DOHH2 (cell line): Measurements from ENCODE around the gene CERCAM.

ENCODE experiments used
- H3F3A ChIP-seq: fragments of 200-600 bp; sonication (generic), shearing (Covaris generic); 2 replicates; pipeline ENCODE4 v1.6.0; 2016; ENCODE audit warnings: antibody characterized with exemption, mild to moderate bottlenecking; ENCODE audit not compliant: control insufficient read depth, insufficient read depth
- H3K27ac ChIP-seq: fragments of 200-600 bp; sonication (generic); 2 replicates; pipeline ENCODE4 v1.5.1; 2014; ENCODE audit warnings: low read depth, mild to moderate bottlenecking, low read length, moderate library complexity
- H3K27me3 ChIP-seq: fragments of 200-600 bp; sonication (generic); 2 replicates; pipeline ENCODE4 v1.6.1; 2014; ENCODE audit warnings: mild to moderate bottlenecking, low read length, mixed read lengths; ENCODE audit not compliant: control insufficient read depth
- H3K36me3 ChIP-seq: fragments of 200-600 bp; sonication (generic); 2 replicates; pipeline ENCODE4 v1.6.1; 2014; ENCODE audit warnings: mild to moderate bottlenecking, low read length, moderate library complexity, mixed read lengths; ENCODE audit not compliant: control insufficient read depth
- H3K4me1 ChIP-seq: fragments of 200-600 bp; sonication (generic); 2 replicates; pipeline ENCODE4 v1.6.1; 2014; ENCODE audit warnings: mild to moderate bottlenecking, low read length, mixed read lengths; ENCODE audit not compliant: control insufficient read depth
- H3K4me2 ChIP-seq: fragments of 200-600 bp; sonication (generic); 2 replicates; pipeline ENCODE4 v1.6.0; 2014; ENCODE audit warnings: mild to moderate bottlenecking, low read length, moderate library complexity
- H3K4me3 ChIP-seq: fragments of 200-600 bp; sonication (generic); 2 replicates; pipeline ENCODE4 v1.5.1; 2014; ENCODE audit warnings: mild to moderate bottlenecking, low read length, mixed read lengths
- H3K79me2 ChIP-seq: fragments of 200-600 bp; sonication (generic); 2 replicates; pipeline ENCODE4 v1.6.1; 2014; ENCODE audit warnings: mild to moderate bottlenecking, low read length, mixed read lengths; ENCODE audit not compliant: control insufficient read depth
- H3K9me2 ChIP-seq: fragments of 200-600 bp; sonication (generic); replicated peaks from 2 replicates; pipeline ENCODE4 v1.6.1; 2014; ENCODE audit warnings: mild to moderate bottlenecking, low read length, mixed read lengths; ENCODE audit not compliant: control insufficient read depth
- H3K9me3 ChIP-seq: fragments of 200-600 bp; sonication (generic); 2 replicates; pipeline ENCODE4 v1.6.1; 2014; ENCODE audit warnings: antibody characterized with exemption, low read length, mixed read lengths; ENCODE audit not compliant: control insufficient read depth, insufficient read depth
- H4K20me1 ChIP-seq: fragments of 200-600 bp; sonication (generic); 2 replicates; pipeline ENCODE4 v1.6.0; 2014; ENCODE audit warnings: low read depth, mild to moderate bottlenecking, antibody characterized with exemption, low read length, moderate library complexity; ENCODE audit not compliant: control insufficient read depth, insufficient read depth
- EZH2phosphoT487 ChIP-seq: fragments of 200-600 bp; sonication (generic); IDR thresholded peaks from 2 replicates; pipeline ENCODE4 v1.6.1; 2017; ENCODE audit warnings: borderline replicate concordance, mild to moderate bottlenecking, antibody characterized with exemption, low read length, moderate library complexity, mixed read lengths
- TF ChIP-seq, protein P1 (sequence below): fragments of 200-600 bp; sonication (generic); IDR thresholded peaks from one replicate; pipeline ENCODE4 v1.5.1; 2014; ENCODE audit warnings: antibody characterized with exemption, mild to moderate bottlenecking, low read depth, low read length; ENCODE audit not compliant: poor library complexity, severe bottlenecking

Gene CERCAM

DNA sequence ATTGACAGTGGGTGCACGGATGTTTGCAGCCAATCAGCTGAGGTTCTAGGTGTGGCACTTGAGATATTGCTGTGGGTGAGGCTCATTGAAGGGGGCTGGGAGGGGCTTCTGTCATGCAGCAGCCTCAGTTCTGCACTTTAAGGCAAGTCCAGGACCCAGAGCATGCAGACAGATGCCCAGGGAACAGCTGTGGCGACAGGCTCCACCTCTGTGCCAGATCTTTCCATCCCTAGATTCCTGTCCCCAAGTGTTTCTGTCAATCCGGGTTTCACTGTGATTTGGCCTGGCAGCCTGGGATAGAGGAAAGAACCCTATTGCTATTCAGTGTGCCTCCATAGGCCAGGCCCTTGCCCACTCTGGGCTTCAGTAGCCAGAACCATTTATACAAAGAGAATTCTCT lies 20.8 kb upstream of the CERCAM start:
- Histone ChIP-seq H3F3A (no peaks in the 10 kb centered on the region), H3K9me2 (no peaks in the 10 kb centered on the region), H3K36me3 (no peaks in the 10 kb centered on the region), H4K20me1 (no peaks in the 10 kb centered on the region), H3K9me3 (no peaks in the 10 kb centered on the region), H3K27ac (no peak overlapping the region), H3K4me1 (no peaks in the 10 kb centered on the region), H3K4me3 (no peak overlapping the region), H3K79me2 (no peaks in the 10 kb centered on the region), H3K27me3 (peaks cover 8% of the 10 kb centered on the region; the same call in 1 of the 2 replicates), H3K4me2 (no peak overlapping the region)
- no peak for TF ChIP-seq EZH2phosphoT487
- TF ChIP-seq, protein P1, sequence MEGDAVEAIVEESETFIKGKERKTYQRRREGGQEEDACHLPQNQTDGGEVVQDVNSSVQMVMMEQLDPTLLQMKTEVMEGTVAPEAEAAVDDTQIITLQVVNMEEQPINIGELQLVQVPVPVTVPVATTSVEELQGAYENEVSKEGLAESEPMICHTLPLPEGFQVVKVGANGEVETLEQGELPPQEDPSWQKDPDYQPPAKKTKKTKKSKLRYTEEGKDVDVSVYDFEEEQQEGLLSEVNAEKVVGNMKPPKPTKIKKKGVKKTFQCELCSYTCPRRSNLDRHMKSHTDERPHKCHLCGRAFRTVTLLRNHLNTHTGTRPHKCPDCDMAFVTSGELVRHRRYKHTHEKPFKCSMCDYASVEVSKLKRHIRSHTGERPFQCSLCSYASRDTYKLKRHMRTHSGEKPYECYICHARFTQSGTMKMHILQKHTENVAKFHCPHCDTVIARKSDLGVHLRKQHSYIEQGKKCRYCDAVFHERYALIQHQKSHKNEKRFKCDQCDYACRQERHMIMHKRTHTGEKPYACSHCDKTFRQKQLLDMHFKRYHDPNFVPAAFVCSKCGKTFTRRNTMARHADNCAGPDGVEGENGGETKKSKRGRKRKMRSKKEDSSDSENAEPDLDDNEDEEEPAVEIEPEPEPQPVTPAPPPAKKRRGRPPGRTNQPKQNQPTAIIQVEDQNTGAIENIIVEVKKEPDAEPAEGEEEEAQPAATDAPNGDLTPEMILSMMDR, result no peak

DNA sequence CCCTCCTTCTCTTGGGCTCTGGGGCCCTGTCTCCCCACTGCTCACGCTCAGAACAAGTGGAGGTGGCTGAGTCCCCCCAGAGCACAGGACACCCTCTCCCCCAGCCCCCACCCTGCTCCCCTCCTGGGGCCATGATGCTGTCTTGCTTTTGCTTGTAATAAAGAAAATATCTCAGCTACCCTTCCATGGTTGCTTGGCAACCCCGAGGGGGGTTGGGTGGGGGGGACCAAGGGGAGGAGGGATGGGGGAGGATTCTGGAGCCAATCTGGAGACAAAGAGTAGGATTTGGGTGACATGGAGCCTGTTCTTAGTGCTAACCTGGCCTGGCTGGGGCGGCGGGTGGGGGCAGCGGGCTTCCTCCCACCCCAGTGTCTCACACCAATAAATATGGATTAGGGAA lies 16.1 kb upstream of the CERCAM start:
- no peaks in the 10 kb centered on the region for H3F3A ChIP-seq
- TF ChIP-seq, protein P1, result no peak
- TF ChIP-seq EZH2phosphoT487, result no peak
- H3K9me2 ChIP-seq, result no peaks in the 10 kb centered on the region
- H3K27ac ChIP-seq, result no peak overlapping the region
- no peaks in the 10 kb centered on the region for H4K20me1 ChIP-seq
- no peaks in the 10 kb centered on the region for H3K4me1 ChIP-seq
- no peak overlapping the region for H3K4me2 ChIP-seq
- peaks cover 6% of the 10 kb centered on the region; the same call in 1 of the 2 replicates for H3K27me3 ChIP-seq
- no peaks in the 10 kb centered on the region for H3K9me3 ChIP-seq
- H3K36me3 ChIP-seq, result no peaks in the 10 kb centered on the region
- no peak overlapping the region for H3K4me3 ChIP-seq
- no peaks in the 10 kb centered on the region for H3K79me2 ChIP-seq

DNA sequence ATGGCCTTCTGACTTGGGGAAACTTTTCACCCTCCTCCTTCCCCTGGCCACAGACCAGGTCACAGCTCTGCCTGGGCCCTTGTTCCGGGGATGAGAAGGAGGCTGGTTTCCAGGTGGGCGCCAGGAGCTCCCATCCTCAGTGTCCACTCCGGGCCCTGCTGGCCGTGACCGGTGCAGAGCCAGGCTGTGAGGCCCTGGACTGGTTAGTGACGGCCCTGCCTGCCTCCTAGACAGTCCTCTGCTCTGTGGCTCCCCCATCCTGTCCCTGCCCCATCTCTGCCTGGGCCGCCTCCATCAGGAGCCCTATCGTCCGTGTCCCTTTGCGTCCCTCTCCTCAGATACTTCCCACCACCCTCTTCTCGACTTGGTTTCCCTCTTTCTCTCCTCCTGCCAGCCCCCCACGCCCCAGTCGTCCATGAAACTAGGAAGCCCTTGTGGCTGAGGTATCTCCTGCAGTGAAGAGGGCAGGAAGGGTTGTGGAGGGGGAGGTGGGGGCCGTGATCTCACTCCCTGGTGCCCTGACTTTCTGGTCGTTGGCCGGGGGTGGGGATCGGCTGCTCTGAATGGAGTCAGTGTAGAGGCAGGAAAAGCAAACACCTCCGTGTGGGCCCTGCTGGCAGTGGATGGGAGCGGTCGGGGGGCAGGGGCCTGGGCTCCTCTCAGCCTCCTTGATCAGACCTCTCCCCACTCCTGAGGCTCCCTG lies 15.4 kb upstream of the CERCAM start:
- H3K27me3 ChIP-seq, result peaks cover 6% of the 10 kb centered on the region; the same call in 1 of the 2 replicates
- no peaks in the 10 kb centered on the region for H3F3A ChIP-seq
- no peaks in the 10 kb centered on the region for H3K9me3 ChIP-seq
- TF ChIP-seq, protein P1, result no peak
- TF ChIP-seq EZH2phosphoT487, result no peak
- H3K79me2 ChIP-seq, result no peaks in the 10 kb centered on the region
- H3K4me3 ChIP-seq, result no peak overlapping the region
- H3K9me2 ChIP-seq, result no peaks in the 10 kb centered on the region
- H3K36me3 ChIP-seq, result no peaks in the 10 kb centered on the region
- no peak overlapping the region for H3K4me2 ChIP-seq
- no peaks in the 10 kb centered on the region for H3K4me1 ChIP-seq
- H3K27ac ChIP-seq, result no peak overlapping the region
- no peaks in the 10 kb centered on the region for H4K20me1 ChIP-seq

DNA sequence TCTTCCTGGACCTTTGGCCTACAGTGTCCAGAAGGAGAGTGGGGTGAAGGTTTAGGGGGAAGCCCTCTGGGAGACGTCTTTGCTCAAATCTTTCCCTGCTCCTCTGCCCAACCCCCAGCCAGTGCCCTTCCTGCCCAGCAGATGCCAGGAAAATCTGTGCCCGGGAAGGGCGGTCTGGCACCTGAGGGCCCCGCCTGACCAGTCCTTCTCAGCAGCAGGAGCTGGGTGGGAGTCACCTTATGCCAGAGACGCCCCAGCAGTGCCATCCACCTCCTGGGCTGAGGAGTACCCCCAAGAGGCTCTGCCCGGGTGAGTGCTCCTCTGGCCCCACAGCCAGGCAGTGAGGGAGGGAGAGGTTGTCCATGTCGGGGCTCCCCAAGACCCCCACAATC lies 14.9 kb upstream of the CERCAM start:
- Histone ChIP-seq H3K9me2 (no peaks in the 10 kb centered on the region), H3K27me3 (peaks cover 6% of the 10 kb centered on the region; the same call in 1 of the 2 replicates), H3K4me2 (no peak overlapping the region), H3F3A (no peaks in the 10 kb centered on the region), H3K36me3 (no peaks in the 10 kb centered on the region), H3K4me3 (no peak overlapping the region), H3K4me1 (no peaks in the 10 kb centered on the region), H4K20me1 (no peaks in the 10 kb centered on the region), H3K27ac (no peak overlapping the region), H3K79me2 (no peaks in the 10 kb centered on the region), H3K9me3 (no peaks in the 10 kb centered on the region)
- TF ChIP-seq EZH2phosphoT487, result no peak
- TF ChIP-seq, protein P1, result no peak
